B cell (primary cell): Measurements from ENCODE around the gene CDC14A. TPM values are rescaled to one million over a fixed set of nuclear protein-coding genes. Genes with fewer than 3 reads are reported as not detected.

Experiments
- ATAC-seq: fragments of 200-7000 bp; cut with Tn5 transposase; one replicate; pipeline ENCODE4 v1.10.0; 2021; ENCODE audit warnings: low read depth, mild to moderate bottlenecking, moderate number of reproducible peaks, moderate library complexity
- CTCF ChIA-PET: fragments of 350-600 bp; sonication (Branson Sonifier 250); formaldehyde crosslinking; loops from one replicate; lab custom pipeline; 2021; ENCODE audit warnings: antibody characterized with exemption, inconsistent platforms; lab: Charles Lee
- POLR2A ChIA-PET: fragments of 350-600 bp; sonication (Branson Sonifier 250); formaldehyde crosslinking; loops from one replicate; lab custom pipeline; 2021; ENCODE audit warnings: antibody characterized with exemption; lab: Charles Lee
- DNase-seq: peaks from one replicate; pipeline ENCODE4 v3.0.0; 2013
- H2AFZ ChIP-seq: 2 replicates; pipeline ENCODE4 v1.6.1; 2012; ENCODE audit warnings: mild to moderate bottlenecking, low read depth, low read length; ENCODE audit not compliant: insufficient read depth, poor library complexity, severe bottlenecking
- H3K27ac ChIP-seq, 2 donors: 1 replicate in 1 of 2; 2 replicates in 1 of 2; pipeline ENCODE4 v1.5.1; 2012 to 2013; ENCODE audit warnings: low read length in 2 of 2, mild to moderate bottlenecking in 2 of 2, moderate library complexity in 1 of 2
- H3K27me3 ChIP-seq, 4 experiments: fragments of 200-600 bp in 1 of 4; sonication (generic) in 1 of 4; replicated peaks in 1 of 4; 1 replicate in 2 of 4; 2 replicates in 2 of 4; pipeline versions ENCODE4 v1.6.1 to v1.7.0; 2013 to 2016; ENCODE audit warnings: low read length in 3 of 4, mild to moderate bottlenecking in 2 of 4, mixed read lengths in 1 of 4, moderate library complexity in 1 of 4; ENCODE audit not compliant: insufficient read depth in 4 of 4, control insufficient read depth in 3 of 4; ENCODE audit errors: control extremely low read depth in 1 of 4
- H3K36me3 ChIP-seq, 2 experiments: replicated peaks in 1 of 2; 1 replicate in 1 of 2; 2 replicates in 1 of 2; pipeline versions ENCODE4 v1.6.1 to v1.7.1; 2013; ENCODE audit warnings: low read length in 1 of 2; ENCODE audit not compliant: insufficient read depth in 2 of 2, control insufficient read depth in 1 of 2; ENCODE audit errors: control extremely low read depth in 1 of 2, extremely low read depth in 1 of 2
- H3K4me1 ChIP-seq, 2 donors: fragments of 200-600 bp in 1 of 2; sonication (generic) in 1 of 2; 1 replicate in 1 of 2; 2 replicates in 1 of 2; pipeline versions ENCODE4 v1.5.1 to v1.6.1; 2013 to 2017; ENCODE audit warnings: low read length in 2 of 2; ENCODE audit not compliant: control insufficient read depth in 2 of 2, insufficient read depth in 2 of 2
- H3K4me2 ChIP-seq: replicated peaks from 2 replicates; pipeline ENCODE3; 2012; ENCODE audit warnings: mild to moderate bottlenecking, low read depth, low read length; ENCODE audit not compliant: poor library complexity, severe bottlenecking
- H3K4me3 ChIP-seq, 5 experiments: fragments of 200-600 bp in 1 of 5; sonication (generic) in 1 of 5; 1 replicate in 3 of 5; 2 replicates in 2 of 5; pipeline versions ENCODE4 v1.5.1 to v1.7.0; 2011 to 2016; ENCODE audit warnings: low read length in 4 of 5, mild to moderate bottlenecking in 4 of 5, low read depth in 2 of 5, control low read depth in 1 of 5, moderate library complexity in 1 of 5; ENCODE audit not compliant: insufficient read depth in 1 of 5; ENCODE audit errors: control extremely low read depth in 1 of 5, extremely low read depth in 1 of 5
- H3K79me2 ChIP-seq: fragments of 200-600 bp; sonication (generic); one replicate; pipeline ENCODE4 v1.6.0; 2016; ENCODE audit warnings: low read length; ENCODE audit not compliant: control insufficient read depth, insufficient read depth
- H3K9ac ChIP-seq: fragments of 200-600 bp; sonication (generic); 2 replicates; pipeline ENCODE4 v1.6.1; 2017; ENCODE audit warnings: mild to moderate bottlenecking, low read length, moderate library complexity
- H3K9me3 ChIP-seq, 3 donors: one replicate each; pipeline versions ENCODE4 v1.6.1 to v1.7.1; 2013; ENCODE audit warnings: low read length in 2 of 3; ENCODE audit not compliant: control insufficient read depth in 2 of 3, insufficient read depth in 1 of 3; ENCODE audit errors: control extremely low read depth in 1 of 3
- H4K20me1 ChIP-seq: 2 replicates; pipeline ENCODE4 v1.6.0; 2012; ENCODE audit warnings: mild to moderate bottlenecking, low read length; ENCODE audit not compliant: insufficient read depth, control insufficient read depth, poor library complexity, severe bottlenecking
- H3K27ac Mint-ChIP-seq: one replicate; pipeline ENCODE4 v1.8.0; 2021; ENCODE audit warnings: mixed read lengths
- H3K27me3 Mint-ChIP-seq: one replicate; pipeline ENCODE4 v1.8.0; 2021; ENCODE audit warnings: mixed read lengths
- H3K4me1 Mint-ChIP-seq: one replicate; pipeline ENCODE4 v1.8.0; 2021; ENCODE audit warnings: mixed read lengths
- H3K4me3 Mint-ChIP-seq: one replicate; pipeline ENCODE4 v1.8.0; 2021; ENCODE audit warnings: mixed read lengths
- H3K9me3 Mint-ChIP-seq: one replicate; pipeline ENCODE4 v1.8.0; 2022; ENCODE audit warnings: mixed read lengths; ENCODE audit not compliant: insufficient read depth
- CTCF ChIP-seq: fragments of 200-600 bp; IDR thresholded peaks from one replicate; pipeline ENCODE4 v1.8.0; 2022; ENCODE audit warnings: antibody characterized with exemption, mild to moderate bottlenecking
- EZH2 ChIP-seq: IDR thresholded peaks from 2 replicates; pipeline ENCODE4 v1.6.1; 2012; ENCODE audit warnings: borderline replicate concordance, low read depth, mild to moderate bottlenecking, moderate library complexity, low read length; ENCODE audit not compliant: insufficient read depth, poor library complexity, severe bottlenecking
- WGBS: methylation state at CpG from one replicate; pipeline ENCODE4 v1.1.5; 2013; ENCODE audit warnings: missing lambda C conversion rate; ENCODE audit not compliant: insufficient coverage; 5-methylcytosine and 5-hydroxymethylcytosine counted together
- intact Hi-C: fragments of 100-400 bp; cut with micrococcal nuclease; formaldehyde crosslinking; loops from one replicate; pipeline ENCODE4 v1.10.0; 2022
- polyA plus RNA-seq: library from polyadenylated mRNA; depleted of rRNA; stranded (reverse); fragments of >200 nt; gene quantifications from 2 replicates; pipeline ENCODE4 v1.2.3, GENCODE V29; 2012
- total RNA-seq, 2 donors: library from RNA; stranded (reverse); fragments of 120-200 nt in 1 of 2; gene quantifications; 1 replicate in 1 of 2; 2 replicates in 1 of 2; pipeline versions ENCODE4 v1.2.3 to v1.2.4, GENCODE V29; 2013 to 2022

CDC14A gene
- total and polyA plus RNA-seq, 2 donors (not counting 1 experiment from before 2014, with no cell fraction given): 6.1 to 41.7 TPM

- WGBS: 100% methylated on average over 1 of the region's 2 CpGs
- Mint-ChIP-seq H3K27me3 (no peaks in the 10 kb centered on the region), H3K27ac (no peak overlapping the region), H3K4me1 (no peaks in the 10 kb centered on the region), H3K4me3 (no peak overlapping the region), H3K9me3 (no peaks in the 10 kb centered on the region)
- Histone ChIP-seq H3K4me2 (no peak overlapping the region), H3K27me3 (peaks cover 0 to 3% (median 0%) of the 10 kb centered on the region in 4 experiments), H3K79me2 (no peaks in the 10 kb centered on the region), H3K27ac (no peak overlapping the region), H3K36me3 (no peaks in the 10 kb centered on the region), H4K20me1 (no peaks in the 10 kb centered on the region), H3K4me1 (no peaks in the 10 kb centered on the region), H3K4me3 (no peak overlapping the region), H3K9me3 (no peaks in the 10 kb centered on the region), H3K9ac (no peak overlapping the region), H2AFZ (no peak overlapping the region)
- CTCF ChIA-PET: no interaction called here
- ATAC-seq (no peak), DNase-seq (no peak)
- intact Hi-C loops: no loop called here
- TF ChIP-seq CTCF (no peak), EZH2 (no peak)
- POLR2A ChIA-PET: no interaction called here
Measured at GRCh38 chr1:100344774-100345173, 7.5 kb upstream of the CDC14A start.

DNA sequence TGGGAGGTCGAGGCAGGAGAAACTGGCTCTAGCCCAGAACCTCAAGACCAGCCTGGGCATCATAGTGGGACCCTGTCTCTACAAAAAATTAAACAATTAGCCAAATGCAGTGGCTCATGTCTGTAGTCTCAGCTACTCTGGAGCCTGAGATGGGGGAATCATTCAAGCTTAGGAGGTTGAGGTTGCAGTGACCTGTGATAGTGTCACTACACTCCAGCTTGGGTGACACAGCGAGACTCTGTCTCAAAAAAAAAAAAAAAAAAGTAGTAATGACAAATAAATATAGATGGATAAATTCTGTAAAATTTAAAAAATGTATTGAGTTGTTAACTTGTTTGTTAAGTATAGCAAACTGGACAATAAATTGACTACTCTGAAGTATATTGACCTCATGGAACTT is 5.9 kb upstream of the CDC14A start:
- no peaks in the 10 kb centered on the region for H3K9me3 ChIP-seq
- H3K4me2 ChIP-seq: no peak overlapping the region
- no peaks in the 10 kb centered on the region for H3K79me2 ChIP-seq
- intact Hi-C loops: no loop called here
- Mint-ChIP-seq H3K27ac (no peak overlapping the region), H3K27me3 (no peaks in the 10 kb centered on the region), H3K4me3 (no peak overlapping the region), H3K9me3 (no peaks in the 10 kb centered on the region), H3K4me1 (peaks cover 4% of the 10 kb centered on the region)
- ChIA-PET CTCF (interaction anchor here (2.5 kb wide), 1 partner anchor 113 kb away, joined by 7 read pairs; no protein-coding TSS in a partner anchor), POLR2A (no interaction called here)
- no peak overlapping the region for H3K9ac ChIP-seq
- no peak for DNase-seq
- H4K20me1 ChIP-seq: no peaks in the 10 kb centered on the region
- H3K4me3 ChIP-seq: no peak overlapping the region
- no peaks in the 10 kb centered on the region for H3K36me3 ChIP-seq
- H3K4me1 ChIP-seq: peaks cover 0 to 5% of the 10 kb centered on the region in 2 donors
- no peak overlapping the region for H2AFZ ChIP-seq
- 60% methylated on average over 1 of the region's 2 CpGs for WGBS
- peaks cover 0 to 3% (median 0%) of the 10 kb centered on the region in 4 experiments for H3K27me3 ChIP-seq
- H3K27ac ChIP-seq: no peak overlapping the region
- TF ChIP-seq CTCF: no peak
- no peak for TF ChIP-seq EZH2
- ATAC-seq: no peak
